Gastroesophageal sphincter (tissue), 3 donors: ENCODE results near the gene OR2D2.

ENCODE experiments used
- EP300 ChIP-seq: sonication (generic); formaldehyde crosslinking; IDR thresholded peaks from one replicate; pipeline ENCODE4 v1.6.1; 2017; ENCODE audit warnings: antibody characterized with exemption, mild to moderate bottlenecking
- POLR2A ChIP-seq, 2 donors: fragments of 450-650 bp; IDR thresholded peaks; one replicate each; pipeline ENCODE4 v1.6.1; 2017; ENCODE audit warnings: antibody characterized with exemption in 2 of 2, mild to moderate bottlenecking in 2 of 2, moderate library complexity in 1 of 2
- POLR2AphosphoS5 ChIP-seq: sonication (generic); formaldehyde crosslinking; IDR thresholded peaks from one replicate; pipeline ENCODE4 v1.6.1; 2017; ENCODE audit warnings: antibody characterized with exemption
- TF ChIP-seq, protein P1 (sequence below), 4 experiments: fragments of 200-600 bp in 2 of 4; fragments of 450-650 bp in 2 of 4; sonication (generic) in 1 of 4; IDR thresholded peaks; one replicate each; pipeline ENCODE4 v1.5.1; 2017 to 2019; ENCODE audit warnings: antibody characterized with exemption in 4 of 4, mild to moderate bottlenecking in 2 of 4, moderate library complexity in 2 of 4

DNA sequence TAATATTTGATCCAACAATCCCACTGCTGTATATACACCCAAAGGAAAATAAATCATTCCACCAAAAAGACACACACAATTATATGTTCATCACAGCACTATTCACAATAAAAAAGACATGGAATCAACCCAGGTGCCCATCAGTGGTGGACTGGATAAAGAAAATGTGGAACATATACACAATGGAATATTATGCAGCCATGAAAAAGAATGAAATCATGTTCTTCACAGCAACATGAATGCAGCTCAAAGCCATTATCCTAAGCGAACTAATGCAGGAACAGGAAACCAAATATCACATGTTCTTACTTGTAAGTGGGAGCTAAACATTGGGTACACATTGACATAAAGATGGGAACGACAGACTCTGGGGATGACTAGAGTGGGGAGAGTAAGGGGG, 27.4 kb upstream of the OR2D2 start:
- TF ChIP-seq, protein P1, sequence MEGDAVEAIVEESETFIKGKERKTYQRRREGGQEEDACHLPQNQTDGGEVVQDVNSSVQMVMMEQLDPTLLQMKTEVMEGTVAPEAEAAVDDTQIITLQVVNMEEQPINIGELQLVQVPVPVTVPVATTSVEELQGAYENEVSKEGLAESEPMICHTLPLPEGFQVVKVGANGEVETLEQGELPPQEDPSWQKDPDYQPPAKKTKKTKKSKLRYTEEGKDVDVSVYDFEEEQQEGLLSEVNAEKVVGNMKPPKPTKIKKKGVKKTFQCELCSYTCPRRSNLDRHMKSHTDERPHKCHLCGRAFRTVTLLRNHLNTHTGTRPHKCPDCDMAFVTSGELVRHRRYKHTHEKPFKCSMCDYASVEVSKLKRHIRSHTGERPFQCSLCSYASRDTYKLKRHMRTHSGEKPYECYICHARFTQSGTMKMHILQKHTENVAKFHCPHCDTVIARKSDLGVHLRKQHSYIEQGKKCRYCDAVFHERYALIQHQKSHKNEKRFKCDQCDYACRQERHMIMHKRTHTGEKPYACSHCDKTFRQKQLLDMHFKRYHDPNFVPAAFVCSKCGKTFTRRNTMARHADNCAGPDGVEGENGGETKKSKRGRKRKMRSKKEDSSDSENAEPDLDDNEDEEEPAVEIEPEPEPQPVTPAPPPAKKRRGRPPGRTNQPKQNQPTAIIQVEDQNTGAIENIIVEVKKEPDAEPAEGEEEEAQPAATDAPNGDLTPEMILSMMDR (IDR thresholded peaks at IDR 0.05) = no peak
- TF ChIP-seq POLR2A (IDR thresholded peaks at IDR 0.05) (no peak), EP300 (no peak), POLR2AphosphoS5 (no peak)
